Astrocyte of the cerebellum (primary cell): Measurements from ENCODE around the gene PCDHGB6.
"Not testable (repeated sequence)": the region's sequence is repeated elsewhere in the genome, so short reads cannot be mapped to it uniquely, and the experiment has no call there.

Experiments
- DNase-seq: peaks from one replicate; pipeline ENCODE4 v3.0.0-alpha.2; 2011; ENCODE audit warnings: low read depth
- H3K4me3 ChIP-seq: 2 replicates; pipeline ENCODE4 v1.5.1; 2011; ENCODE audit warnings: mild to moderate bottlenecking, low read depth, low read length, moderate library complexity
- CTCF ChIP-seq: IDR thresholded peaks from 2 replicates; pipeline ENCODE4 v1.5.1; 2012; ENCODE audit warnings: low read length, low read depth, moderate library complexity, mild to moderate bottlenecking; ENCODE audit errors: missing control alignments
- in situ Hi-C: cut with HindIII; loops from 2 replicates; pipeline ENCODE4 v1.10.0; 2017; ENCODE audit warnings: low sequenced_read_pairs

Gene PCDHGB6

GRCh38 chr5:141421489-141421855, 13.7 kb downstream of the PCDHGB6 start:
- no peak for TF ChIP-seq CTCF
- in situ Hi-C loops: no loop called here
- DNase-seq: no peak
- H3K4me3 ChIP-seq: peak overlapping the region; percentile 42

GRCh38 chr5:141422742-141423291, 15.0 kb downstream of the PCDHGB6 start:
- in situ Hi-C loops: no loop called here
- no peak for DNase-seq
- no peak for TF ChIP-seq CTCF
- H3K4me3 ChIP-seq: no peak overlapping the region

- no peak for TF ChIP-seq CTCF
- H3K4me3 ChIP-seq: no peak overlapping the region
- no peak for DNase-seq
- in situ Hi-C loops: loop anchor here (5.0 kb wide), 1 partner anchor 86 kb away; the partner anchor contains the start of gene PCDHGA3
Observed at GRCh38 chr5:141427783-141428426, 20.1 kb downstream of the PCDHGB6 start.

- peak; percentile 54 for TF ChIP-seq CTCF
- H3K4me3 ChIP-seq: peak within 1 kb of the TSS; percentile 33
- DNase-seq: peak; percentile 70
Observed at GRCh38 chr5:141430332-141431113, 22.7 kb downstream of the PCDHGB6 start, which contains the start of gene PCDHGA12. Gene PCDHGA12, plus strand, starts transcription at chr5:141430507. Its CDS starts 253 bp downstream, at chr5:141430760.

GRCh38 chr5:141431286-141431685, 23.5 kb downstream of the PCDHGB6 start:
- H3K4me3 ChIP-seq: peak overlapping the region; percentile 33
- TF ChIP-seq CTCF: no peak
- DNase-seq: no peak
- in situ Hi-C loops: no loop called here

More at GRCh38 chr5:141430332-141431113, 22.7 kb downstream of the PCDHGB6 start, which contains the start of gene PCDHGA12:
- in situ Hi-C loops: no loop called here

- H3K4me3 ChIP-seq, in situ Hi-C loops: not testable (repeated sequence)
Observed at GRCh38 chr5:141432308-141432707, 24.5 kb downstream of the PCDHGB6 start.

GRCh38 chr5:141432726-141433125, 24.9 kb downstream of the PCDHGB6 start:
- DNase-seq, H3K4me3 ChIP-seq, in situ Hi-C loops: not testable (repeated sequence)

More at GRCh38 chr5:141432308-141432707, 24.5 kb downstream of the PCDHGB6 start:
- not testable (repeated sequence) for DNase-seq
